ENCODE data around the gene LINC00305.

- TF ChIP-seq CTCF (IDR thresholded peaks at IDR 0.05; ENCODE audit: borderline replicate concordance, extremely low read depth, low read length, poor library complexity, severe bottlenecking) = no peak
- no peak for TF ChIP-seq EZH2 (IDR thresholded peaks at IDR 0.05; ENCODE audit: borderline replicate concordance, low read depth, low read length, severe bottlenecking)
Observed at GRCh38 chr18:64167408-64167925, 18.6 kb upstream of the LINC00305 start.
